Panc1 (cell line): ENCODE measurements around the gene SGPL1. TPM values are rescaled to one million over a fixed set of nuclear protein-coding genes. Genes with fewer than 3 reads are reported as not detected.

Experiments used
- ATAC-seq: fragments of 200-7000 bp; cut with Tn5 transposase; 2 replicates; pipeline ENCODE4 v1.9.1; 2020; ENCODE audit warnings: mild to moderate bottlenecking, moderate library complexity
- BruUV-seq: library from RNA; stranded (reverse); fragments of 400-500 nt; replicated peaks from 2 replicates; lab custom pipeline; 2021; lab: Mats Ljungman, UMichigan
- CTCF ChIA-PET: fragments of 300-600 bp; sonication (Branson Sonifier 250); formaldehyde crosslinking; loops from one replicate; lab custom pipeline; 2022; ENCODE audit warnings: antibody characterized with exemption; lab: Charles Lee
- POLR2A ChIA-PET: fragments of 300-600 bp; sonication (Branson Sonifier 250); formaldehyde crosslinking; loops from one replicate; lab custom pipeline; 2022; ENCODE audit warnings: antibody characterized with exemption; lab: Charles Lee
- DNase-seq: peaks from one replicate; pipeline ENCODE4 v3.0.0-alpha.2; 2010; ENCODE audit warnings: low read depth, low spot score
- H3K27ac ChIP-seq: 2 replicates; pipeline ENCODE4 v1.5.1; 2011; ENCODE audit warnings: mild to moderate bottlenecking, low read length, inconsistent platforms
- H3K27me3 ChIP-seq: fragments of 200-500 bp; sonication (Bioruptor generic); 2 replicates; pipeline ENCODE4 v1.6.0; 2014; ENCODE audit warnings: low read length, inconsistent platforms; ENCODE audit not compliant: control insufficient read depth, insufficient read depth
- H3K36me3 ChIP-seq: fragments of 200-500 bp; sonication (Bioruptor generic); 2 replicates; pipeline ENCODE4 v1.5.1; 2014; ENCODE audit warnings: inconsistent platforms, mild to moderate bottlenecking, low read length, moderate library complexity; ENCODE audit not compliant: control insufficient read depth, insufficient read depth
- H3K4me1 ChIP-seq: 2 replicates; pipeline ENCODE4 v1.5.1; 2011; ENCODE audit warnings: inconsistent platforms, mild to moderate bottlenecking, low read length, moderate library complexity; ENCODE audit not compliant: control insufficient read depth, insufficient read depth
- H3K4me3 ChIP-seq, 2 experiments: 2 replicates each; pipeline ENCODE4 v1.5.1; 2011 to 2012; ENCODE audit warnings: low read depth in 2 of 2, low read length in 2 of 2, mild to moderate bottlenecking in 2 of 2, inconsistent platforms in 1 of 2, moderate library complexity in 1 of 2
- H3K9me3 ChIP-seq: fragments of 200-500 bp; sonication (Bioruptor generic); 2 replicates; pipeline ENCODE4 v1.5.1; 2014; ENCODE audit warnings: low read depth, mild to moderate bottlenecking, inconsistent platforms, low read length, moderate library complexity; ENCODE audit not compliant: control insufficient read depth, insufficient read depth
- CTCF ChIP-seq: fragments of 450-650 bp; IDR thresholded peaks from 2 replicates; pipeline ENCODE4 v1.5.1; 2017; ENCODE audit warnings: mild to moderate bottlenecking
- POLR2AphosphoS5 ChIP-seq: IDR thresholded peaks from 2 replicates; pipeline ENCODE4 v1.6.1; 2012; ENCODE audit warnings: mild to moderate bottlenecking, low read depth, low read length, moderate library complexity
- REST ChIP-seq, 2 experiments: IDR thresholded peaks; 2 replicates each; pipeline ENCODE4 v1.6.1; 2011 to 2012; ENCODE audit warnings: low read depth in 2 of 2, control low read depth in 1 of 2, low read length in 1 of 2, mild to moderate bottlenecking in 1 of 2, moderate library complexity in 1 of 2; ENCODE audit not compliant: insufficient read depth in 1 of 2
- SIN3A ChIP-seq: IDR thresholded peaks from 2 replicates; pipeline ENCODE4 v1.6.1; 2012; ENCODE audit warnings: low read depth, mild to moderate bottlenecking, low read length, moderate library complexity, borderline replicate concordance; ENCODE audit not compliant: insufficient read depth
- TCF7L2 ChIP-seq: IDR thresholded peaks from 2 replicates; pipeline ENCODE4 v1.6.1; 2011; ENCODE audit warnings: mild to moderate bottlenecking, low read depth, low read length, inconsistent platforms
- in situ Hi-C: cut with HindIII; loops from 2 replicates; pipeline ENCODE4 v1.10.0; 2016; ENCODE audit warnings: low sequenced_read_pairs, low pct_unique_long_range_greater_than_20kb
- intact Hi-C: fragments of 100-400 bp; cut with micrococcal nuclease; formaldehyde crosslinking; loops from one replicate; pipeline ENCODE4 v1.10.0; 2022; ENCODE audit not compliant: unreplicated experiment
- total RNA-seq: library from RNA; stranded (reverse); gene quantifications from one replicate; pipeline ENCODE4 v1.2.1, GENCODE V29; 2021; ENCODE audit not compliant: unreplicated experiment

Gene SGPL1
- total RNA-seq, 1 experiment from 2014 or later: 103 TPM

GRCh38 chr10:70812814-70813213, 2.9 kb upstream of the SGPL1 start:
- CTCF ChIA-PET: interaction anchor here (0.6 kb wide), 1 partner anchor 72 kb away, joined by 3 read pairs; no protein-coding TSS in a partner anchor
- in situ Hi-C loops (no loop called here), intact Hi-C loops (no loop called here)
- H3K4me1 ChIP-seq: peaks cover 10% of the 10 kb centered on the region; the same call in 1 of the 2 replicates
- no peaks in the 10 kb centered on the region for H3K9me3 ChIP-seq
- no peaks in the 10 kb centered on the region for H3K36me3 ChIP-seq
- BruUV-seq: no TSS peak
- no peak for ATAC-seq
- H3K27ac ChIP-seq: no peak overlapping the region
- no peak for TF ChIP-seq TCF7L2
- TF ChIP-seq REST (IDR thresholded peaks at IDR 0.05; ENCODE audit: insufficient read depth in 1 of 2, low read depth in 2 of 2, low read length in 1 of 2): no peak
- TF ChIP-seq POLR2AphosphoS5: no peak
- no peak for TF ChIP-seq CTCF
- no peak for TF ChIP-seq SIN3A
- POLR2A ChIA-PET: interaction anchor here (0.7 kb wide), 1 partner anchor 36 kb away, joined by 4 read pairs; no protein-coding TSS in a partner anchor
- H3K27me3 ChIP-seq: no peaks in the 10 kb centered on the region
- H3K4me3 ChIP-seq: no peak overlapping the region
- no peak for DNase-seq

GRCh38 chr10:70814126-70814525, 1.6 kb upstream of the SGPL1 start:
- no TSS peak for BruUV-seq
- POLR2A ChIA-PET: no interaction called here
- CTCF ChIA-PET: interaction anchor here (0.7 kb wide), 1 partner anchor 696 kb away, joined by 7 read pairs; no protein-coding TSS in a partner anchor
- in situ Hi-C loops (no loop called here), intact Hi-C loops (loop anchor here (2.0 kb wide), 1 partner anchor 67 kb away; no protein-coding TSS in a partner anchor)
- Histone ChIP-seq H3K36me3 (no peaks in the 10 kb centered on the region; the same call in 1 of the 2 replicates), H3K27ac (no peak overlapping the region), H3K9me3 (no peaks in the 10 kb centered on the region), H3K27me3 (no peaks in the 10 kb centered on the region), H3K4me1 (peaks cover 10% of the 10 kb centered on the region; the same call in 1 of the 2 replicates), H3K4me3 (no peak overlapping the region)
- DNase-seq (no peak), ATAC-seq (no peak)
- TF ChIP-seq CTCF: no peak
- no peak for TF ChIP-seq SIN3A
- no peak for TF ChIP-seq POLR2AphosphoS5
- TF ChIP-seq REST (IDR thresholded peaks at IDR 0.05; ENCODE audit: insufficient read depth in 1 of 2, low read depth in 2 of 2, low read length in 1 of 2): no peak
- no peak for TF ChIP-seq TCF7L2
